ENCODE measurements around the gene ATXN7L2. TPM values are rescaled to one million over a fixed set of nuclear protein-coding genes. Genes with fewer than 3 reads are reported as not detected.
A peak's percentile ranks its signal among the peaks of the same experiment; 100 is the strongest.

Gene ATXN7L2
- total and polyA plus RNA-seq, 10 of the 15 experiments (the other 5 are each of a cell fraction or from before 2014, with no cell fraction given): 0.27 to 7.4 (median 4.9) TPM

DNA sequence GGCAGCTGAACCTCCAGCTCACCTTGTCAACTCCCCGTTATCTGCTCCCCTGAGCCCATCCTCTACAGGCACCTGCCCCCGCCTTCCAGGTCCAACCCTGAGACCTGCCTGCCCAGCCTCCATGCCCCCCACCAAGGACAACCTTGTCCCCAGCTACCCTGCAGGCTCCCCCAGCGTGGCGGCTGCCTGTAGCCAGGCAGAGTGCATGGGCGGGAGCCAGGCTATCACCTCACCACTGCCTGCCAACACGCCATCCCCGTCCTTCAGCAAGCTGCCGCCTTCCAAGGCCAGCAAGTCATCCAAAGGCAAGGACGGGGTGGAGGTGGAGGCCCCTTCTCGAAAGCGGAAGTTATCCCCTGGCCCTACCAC is 7.2 kb downstream of the ATXN7L2 start:
- peaks cover 9% of the 10 kb centered on the region for H3K79me2 ChIP-seq (ENCODE audit: control insufficient read depth, insufficient read depth, low read length)
- TF ChIP-seq HDAC6 (IDR thresholded peaks at IDR 0.05; ENCODE audit: unreplicated experiment): no peak
- TF ChIP-seq BHLHE40 (IDR thresholded peaks at IDR 0.05; ENCODE audit: borderline replicate concordance in 1 of 2, low read depth in 2 of 2, low read length in 1 of 2): 0 out of 4 replicates have a peak, but pooled peaks of 1 of the 2 experiments have one; percentile 7
- TF ChIP-seq SUPT20H (IDR thresholded peaks at IDR 0.05; ENCODE audit: borderline replicate concordance, control insufficient read depth, low read depth, low read length): no peak
- TF ChIP-seq ZBTB33 (IDR thresholded peaks at IDR 0.05): no peak
- no peak for TF ChIP-seq PML (IDR thresholded peaks at IDR 0.05; ENCODE audit: low read length)
- TF ChIP-seq EED (IDR thresholded peaks at IDR 0.05; ENCODE audit: low read depth): no peak
- no peak for TF ChIP-seq CEBPZ (IDR thresholded peaks at IDR 0.05; ENCODE audit: low read depth, low read length)
- TF ChIP-seq IRF5 (IDR thresholded peaks at IDR 0.05; ENCODE audit: borderline replicate concordance): no peak
- POLR2A ChIA-PET: interaction anchor here (1.1 to 1.5 kb wide), 2 partner anchors 40 to 42 kb away, joined by 5 to 7 read pairs; no protein-coding TSS in a partner anchor
- no peaks in the 10 kb centered on the region for H3K9me3 ChIP-seq (replicated peaks; ENCODE audit: control insufficient read depth, insufficient read depth, low read length)
- intact Hi-C loops (cut with micrococcal nuclease; ENCODE audit: unreplicated experiment) (loop anchor here (1.0 to 5.0 kb wide), 2 partner anchors 41 to 131 kb away; no protein-coding TSS in a partner anchor), in situ Hi-C loops (cut with MboI) (loop anchor here (5.0 kb wide), 1 partner anchor 41 kb away; no protein-coding TSS in a partner anchor)
- BruUV-seq (replicated peaks): no TSS peak
- SMC1A ChIA-PET (ENCODE audit: uncharacterized antibody, unreplicated experiment): interaction anchor here (0.7 to 14.4 kb wide), 9 partner anchors 8 to 231 kb away, joined by 3 to 431 read pairs (median 4); partner anchors contain the start of genes GNAI3 and PSMA5
- FAIRE-seq: no peak
- H3K9ac ChIP-seq (ENCODE audit: control insufficient read depth, insufficient read depth, low read length): no peak overlapping the region
- no peaks in the 10 kb centered on the region for H3K27me3 ChIP-seq (replicated peaks in 1 of 2; ENCODE audit: control insufficient read depth in 2 of 2, insufficient read depth in 2 of 2, low read length in 1 of 2)
- H3K4me3 ChIP-seq: no peak overlapping the region
- H3K27ac ChIP-seq (ENCODE audit: control insufficient read depth, insufficient read depth): no peak overlapping the region
- no peak overlapping the region for H2AFZ ChIP-seq (ENCODE audit: control insufficient read depth, low read depth, low read length)
- CTCF ChIA-PET: interaction anchor here (0.6 to 26.7 kb wide), 19 partner anchors 9 to 513 kb away, joined by 3 to 1280 read pairs (median 4); partner anchors contain the start of genes AMIGO1, GPR61 and PSRC1
- no peak for DNase-seq (ENCODE audit: low read depth, low spot score)
- no peak for ATAC-seq
- RAD21 ChIA-PET (ENCODE audit: unreplicated experiment): interaction anchor here (1.0 to 13.4 kb wide), 3 partner anchors 9 to 46 kb away, joined by 3 to 422 read pairs (median 5); no protein-coding TSS in a partner anchor
- peaks cover 2 to 7% of the 10 kb centered on the region in 2 experiments for H3K36me3 ChIP-seq (ENCODE audit: control insufficient read depth in 2 of 2, insufficient read depth in 2 of 2, low read length in 1 of 2)
- 67% methylated on average over 11 of the region's 11 CpGs for WGBS (ENCODE audit: insufficient coverage, insufficient replicate concordance, low lambda C conversion rate, missing lambda C conversion rate)
- no peak overlapping the region for H3K4me2 ChIP-seq (ENCODE audit: control insufficient read depth, insufficient read depth)
- H4K20me1 ChIP-seq (ENCODE audit: control insufficient read depth, insufficient read depth): no peaks in the 10 kb centered on the region
- H3K4me1 ChIP-seq (ENCODE audit: control insufficient read depth, insufficient read depth, low read length): peaks cover 4% of the 10 kb centered on the region

All from GM12878 (cell line).